GM12878 (cell line): ENCODE results near the gene TSPAN5. TPM values are rescaled to one million over a fixed set of nuclear protein-coding genes. Genes with fewer than 3 reads are reported as not detected.

Source experiments
- JUNB ChIP-seq: IDR thresholded peaks from 2 replicates; pipeline ENCODE4 v1.6.1; 2016; ENCODE audit warnings: antibody characterized with exemption, mild to moderate bottlenecking
- PRDM15 ChIP-seq: fragments of 450-650 bp; formaldehyde crosslinking; IDR thresholded peaks from 2 replicates; pipeline ENCODE4 v1.4.0; 2020; ENCODE audit warnings: mild to moderate bottlenecking, moderate library complexity
- SPI1 ChIP-seq: IDR thresholded peaks from 2 replicates; pipeline ENCODE4 v1.6.1; 2011; ENCODE audit warnings: low read depth, mild to moderate bottlenecking, low read length, moderate library complexity, borderline replicate concordance; ENCODE audit not compliant: insufficient read depth
- polyA plus RNA-seq, 11 experiments: library from polyadenylated mRNA; depleted of rRNA in 4 of 11; unstranded in 6 of 11; stranded (reverse) in 5 of 11; fragments of >200 nt; fragmentation: Nextera tagmentation in 4 of 11; fragmentation: Illumina TruSeq in 1 of 11; extraction: Ambion mirVana in 4 of 11; extraction: Trizol in 1 of 11; gene quantifications; 1 replicate in 1 of 11; 2 replicates in 10 of 11; pipeline versions ENCODE4 v1.2.1 to v1.2.3, GENCODE V29; 2011 to 2016; ENCODE audit warnings: inconsistent platforms in 2 of 11, missing spikeins in 2 of 11, low read depth in 1 of 11
- total RNA-seq, 4 experiments: library from RNA; depleted of rRNA in 3 of 4; stranded (reverse); fragments of >200 nt in 3 of 4; fragmentation: Illumina TruSeq in 1 of 4; extraction: Trizol in 1 of 4; gene quantifications; 2 replicates each; pipeline versions ENCODE4 v1.2.1 to v1.2.3, GENCODE V29; 2013 to 2021
- TF ChIP-seq, protein P1 (sequence below): fragments of 450-650 bp; IDR thresholded peaks from 2 replicates; pipeline ENCODE4 v1.6.1; 2018; ENCODE audit warnings: mild to moderate bottlenecking, low read depth, moderate library complexity; ENCODE audit not compliant: partially characterized antibody

Gene TSPAN5
- total and polyA plus RNA-seq, 10 of the 15 experiments (the other 5 are each of a cell fraction or from before 2014, with no cell fraction given): 0.09 to 8.2 (median 0.27) TPM

DNA sequence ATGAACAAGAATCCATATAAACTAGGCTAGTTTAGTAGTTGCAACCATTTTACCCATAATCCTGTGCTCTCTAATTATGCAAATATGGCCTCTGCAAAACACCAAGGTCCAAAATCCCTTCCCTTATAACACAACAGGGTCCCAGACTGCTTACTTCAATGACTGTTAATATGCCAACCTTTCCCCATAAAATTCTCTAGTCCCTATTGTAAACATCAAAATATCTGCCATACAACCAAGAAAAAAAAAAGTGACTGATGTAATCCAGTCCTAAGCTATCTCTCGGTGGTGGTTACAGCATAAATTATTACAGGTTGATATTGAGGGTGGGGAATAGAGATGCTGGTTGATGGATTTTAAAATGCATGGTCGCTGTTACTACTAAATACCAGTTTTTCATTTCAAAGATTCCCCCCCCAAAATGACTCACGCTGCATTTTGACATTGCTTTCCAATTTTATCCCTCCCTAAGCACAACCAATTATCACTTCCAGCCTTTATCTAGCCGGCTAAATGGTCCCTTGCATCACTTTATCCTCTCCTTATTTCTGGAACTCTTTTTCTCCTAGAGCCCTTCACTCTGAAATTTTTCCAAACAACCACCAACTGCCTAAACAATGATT lies 44.8 kb downstream of the TSPAN5 start (continued):
- TF ChIP-seq, protein P1, sequence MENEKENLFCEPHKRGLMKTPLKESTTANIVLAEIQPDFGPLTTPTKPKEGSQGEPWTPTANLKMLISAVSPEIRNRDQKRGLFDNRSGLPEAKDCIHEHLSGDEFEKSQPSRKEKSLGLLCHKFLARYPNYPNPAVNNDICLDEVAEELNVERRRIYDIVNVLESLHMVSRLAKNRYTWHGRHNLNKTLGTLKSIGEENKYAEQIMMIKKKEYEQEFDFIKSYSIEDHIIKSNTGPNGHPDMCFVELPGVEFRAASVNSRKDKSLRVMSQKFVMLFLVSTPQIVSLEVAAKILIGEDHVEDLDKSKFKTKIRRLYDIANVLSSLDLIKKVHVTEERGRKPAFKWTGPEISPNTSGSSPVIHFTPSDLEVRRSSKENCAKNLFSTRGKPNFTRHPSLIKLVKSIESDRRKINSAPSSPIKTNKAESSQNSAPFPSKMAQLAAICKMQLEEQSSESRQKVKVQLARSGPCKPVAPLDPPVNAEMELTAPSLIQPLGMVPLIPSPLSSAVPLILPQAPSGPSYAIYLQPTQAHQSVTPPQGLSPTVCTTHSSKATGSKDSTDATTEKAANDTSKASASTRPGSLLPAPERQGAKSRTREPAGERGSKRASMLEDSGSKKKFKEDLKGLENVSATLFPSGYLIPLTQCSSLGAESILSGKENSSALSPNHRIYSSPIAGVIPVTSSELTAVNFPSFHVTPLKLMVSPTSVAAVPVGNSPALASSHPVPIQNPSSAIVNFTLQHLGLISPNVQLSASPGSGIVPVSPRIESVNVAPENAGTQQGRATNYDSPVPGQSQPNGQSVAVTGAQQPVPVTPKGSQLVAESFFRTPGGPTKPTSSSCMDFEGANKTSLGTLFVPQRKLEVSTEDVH: no peak
- TF ChIP-seq PRDM15 (CRISPR knock-in tag) (no peak), SPI1 (no peak), JUNB (no peak)
